ENCODE measurements around the gene ATP1A1. TPM values are rescaled to one million over a fixed set of nuclear protein-coding genes. Genes with fewer than 3 reads are reported as not detected.

ATP1A1 gene
- total and polyA plus RNA-seq, 7 donors: 66.1 to 440 (median 230) TPM

DNA sequence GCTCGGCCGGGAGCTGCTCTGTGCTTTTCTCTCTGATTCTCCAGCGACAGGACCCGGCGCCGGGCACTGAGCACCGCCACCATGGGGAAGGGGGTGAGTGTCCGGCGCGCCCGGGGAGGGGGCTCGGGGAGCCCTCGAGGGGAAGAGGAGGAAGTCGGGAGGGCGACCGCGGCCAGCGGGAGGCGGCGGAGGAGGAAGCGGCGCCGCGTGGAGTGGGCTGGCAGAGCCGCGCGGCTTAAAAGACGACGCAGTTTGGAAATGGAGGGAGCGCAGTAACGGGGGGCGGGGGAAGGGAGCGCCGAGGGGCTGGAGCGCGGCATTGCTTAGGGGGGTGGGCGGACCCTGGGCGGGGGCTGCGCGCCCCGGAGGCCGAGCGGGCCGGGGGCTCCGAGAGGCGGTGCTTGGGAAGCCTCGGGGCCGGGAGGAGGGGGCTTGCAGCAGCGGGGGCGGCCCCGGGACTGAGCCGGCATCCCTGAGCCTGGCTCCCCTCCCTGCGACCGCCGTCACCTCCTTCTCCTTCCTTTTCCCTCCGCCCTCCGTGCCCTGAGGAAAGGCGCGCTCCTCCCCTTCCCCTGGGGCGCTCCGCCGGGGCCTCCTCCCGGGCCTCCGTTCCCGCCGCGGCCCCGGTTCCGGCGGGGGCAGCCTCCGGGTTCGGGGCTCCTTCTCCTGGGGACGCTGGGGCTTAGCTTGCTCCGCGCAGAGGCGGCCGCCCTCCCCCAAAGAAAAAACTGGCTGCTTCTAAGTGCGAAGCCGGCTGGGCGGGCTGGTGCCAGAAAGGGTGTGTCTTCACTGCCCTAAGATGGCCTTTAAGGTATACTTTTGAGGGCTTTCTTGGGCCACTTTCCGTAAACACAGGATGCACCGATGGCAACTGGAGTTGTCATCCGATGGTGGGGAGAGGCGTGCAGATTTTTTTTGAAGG lies 648 bp downstream of the ATP1A1 start:
- peak overlapping the region; percentile 81 for H3K4me3 ChIP-seq
- peak; percentile 15 to 28 (median 21) for ATAC-seq
- no peaks in the 10 kb centered on the region for H3K36me3 ChIP-seq (ENCODE audit: insufficient read depth in 1 of 2, low read depth in 1 of 2)
- DNase-seq: peak; percentile 65 to 84
- intact Hi-C loops (cut with DNase I): loop anchor here in 1 of 2 donors (5.0 kb wide), 1 partner anchor 114 kb away; no protein-coding TSS in a partner anchor
- H3K4me1 ChIP-seq: peaks cover 53% of the 10 kb centered on the region
- no peak for TF ChIP-seq CTCF (IDR thresholded peaks at IDR 0.05)
- 1 to 2% (median 1%) methylated on average over 50 to 83 of the region's 84 CpGs for WGBS, 3 donors
- H3K27ac ChIP-seq: peak overlapping the region; percentile 89
- no peaks in the 10 kb centered on the region for H3K27me3 ChIP-seq (ENCODE audit: insufficient read depth in 3 of 3, low read length in 2 of 3)
- H3K9me3 ChIP-seq: no peaks in the 10 kb centered on the region

DNA sequence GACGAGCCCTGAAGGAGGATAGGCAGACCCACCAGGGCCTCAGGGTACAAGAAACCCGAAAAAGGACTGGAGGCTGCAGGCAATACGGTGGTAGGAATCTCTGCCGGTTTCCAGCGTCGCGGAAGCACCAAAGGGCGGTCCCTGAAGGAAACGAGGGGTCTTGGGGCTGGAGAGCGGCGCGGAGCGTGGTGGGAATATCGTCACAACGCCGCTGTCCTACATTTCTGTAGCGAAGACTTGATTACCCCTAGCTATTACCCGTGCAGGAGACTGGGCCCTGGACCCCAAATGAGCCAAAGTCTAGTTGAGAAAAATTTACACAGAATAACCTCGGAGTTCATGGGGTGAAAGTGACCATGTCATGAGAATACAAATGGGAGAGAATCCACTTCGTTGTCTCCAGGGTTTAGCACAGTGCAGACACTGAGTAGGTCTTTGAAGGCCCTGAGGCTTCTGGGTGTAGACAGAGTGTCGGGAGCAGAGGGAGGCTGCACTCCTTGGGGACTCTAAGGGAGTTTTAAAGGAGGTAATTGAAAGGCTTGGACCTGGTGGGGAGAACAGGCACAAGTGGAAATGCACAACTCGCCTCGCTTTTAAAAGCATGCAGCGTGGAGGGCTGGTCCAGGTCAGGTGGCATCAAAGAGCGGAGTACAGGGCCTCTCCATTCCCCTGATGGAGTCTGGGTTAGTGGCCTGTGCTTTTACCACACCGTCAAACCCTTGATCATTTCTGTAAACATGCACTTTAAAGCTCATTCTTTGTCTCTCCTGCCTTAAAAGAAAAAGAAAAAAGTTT lies 1.5 kb downstream of the ATP1A1 start:
- Histone ChIP-seq H3K4me1 (peaks cover 61% of the 10 kb centered on the region), H3K4me3 (peak overlapping the region; percentile 81), H3K9me3 (no peaks in the 10 kb centered on the region), H3K36me3 (ENCODE audit: insufficient read depth in 1 of 2, low read depth in 1 of 2) (no peaks in the 10 kb centered on the region), H3K27ac (peak overlapping the region; percentile 89), H3K27me3 (ENCODE audit: insufficient read depth in 3 of 3, low read length in 2 of 3) (no peaks in the 10 kb centered on the region)
- intact Hi-C loops (cut with DNase I): loop anchor here in 1 of 2 donors (5.0 kb wide), 1 partner anchor 113 kb away; no protein-coding TSS in a partner anchor
- WGBS, 3 donors: 25 to 34% (median 30%) methylated on average over 26 of the region's 26 CpGs
- no peak for ATAC-seq
- TF ChIP-seq CTCF (IDR thresholded peaks at IDR 0.05): no peak
- peak in 1 of 2 donors; percentile 17 for DNase-seq

- 46 to 63% (median 49%) methylated on average over 8 of the region's 8 CpGs for WGBS, 3 donors
- intact Hi-C loops (cut with DNase I): no loop called here
- H3K36me3 ChIP-seq (ENCODE audit: insufficient read depth in 1 of 2, low read depth in 1 of 2): no peaks in the 10 kb centered on the region
- no peak for ATAC-seq
- no peaks in the 10 kb centered on the region for H3K27me3 ChIP-seq (ENCODE audit: insufficient read depth in 3 of 3, low read length in 2 of 3)
- DNase-seq: no peak
- peak overlapping the region; percentile 81 for H3K4me3 ChIP-seq
- no peak for TF ChIP-seq CTCF (IDR thresholded peaks at IDR 0.05)
- peaks cover 68% of the 10 kb centered on the region for H3K4me1 ChIP-seq
- H3K27ac ChIP-seq: peak overlapping the region; percentile 89
- no peaks in the 10 kb centered on the region for H3K9me3 ChIP-seq
Observed at GRCh38 chr1:116375148-116375886, 2.3 kb downstream of the ATP1A1 start.

DNA sequence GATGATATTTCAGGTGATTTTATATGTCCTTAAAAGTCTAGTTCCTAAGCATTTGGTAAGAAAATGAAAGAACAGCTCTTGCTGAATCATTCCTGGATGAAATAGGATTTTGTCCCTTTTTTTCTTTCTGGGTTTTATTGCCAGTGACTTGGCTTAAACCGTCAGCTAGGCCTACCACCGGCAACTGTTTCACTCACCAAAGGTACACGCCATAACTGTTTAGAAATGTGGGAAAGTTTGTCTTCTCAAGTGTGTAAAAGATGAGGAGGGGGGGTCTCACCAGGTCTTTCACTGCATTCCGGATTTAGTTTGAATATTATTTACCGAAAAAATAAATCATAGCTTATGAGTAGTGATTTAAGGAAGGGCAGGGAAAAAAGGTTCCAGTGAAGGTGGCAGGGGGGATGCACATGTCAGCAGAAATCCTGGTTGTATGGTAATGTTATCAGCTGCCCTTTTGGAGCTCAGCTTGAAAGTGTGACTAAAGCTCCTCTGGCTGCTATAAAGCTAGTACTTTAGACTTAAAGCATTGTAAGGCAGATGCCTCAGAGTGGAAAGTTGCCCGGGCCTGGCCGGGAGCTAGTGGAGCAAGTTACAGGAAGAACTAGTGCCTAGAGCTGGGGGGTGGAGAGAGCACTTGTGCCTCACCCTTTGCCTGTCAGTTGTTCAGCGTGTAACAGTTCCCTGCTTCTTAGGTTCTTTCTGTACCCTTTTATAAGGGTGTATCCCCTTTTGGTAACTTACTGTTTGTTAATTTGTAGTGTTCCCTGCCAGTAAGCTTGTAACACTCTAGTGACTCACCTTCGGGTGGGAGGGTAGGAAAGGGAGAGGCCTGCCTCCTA lies 3.1 kb downstream of the ATP1A1 start:
- intact Hi-C loops (cut with DNase I): no loop called here
- Histone ChIP-seq H3K9me3 (no peaks in the 10 kb centered on the region), H3K27ac (peak overlapping the region; percentile 89), H3K4me3 (peak overlapping the region; percentile 81), H3K27me3 (ENCODE audit: insufficient read depth in 3 of 3, low read length in 2 of 3) (no peaks in the 10 kb centered on the region), H3K36me3 (ENCODE audit: insufficient read depth in 1 of 2, low read depth in 1 of 2) (no peaks in the 10 kb centered on the region), H3K4me1 (peaks cover 76% of the 10 kb centered on the region)
- DNase-seq: peak; percentile 83 to 94
- ATAC-seq: peak; percentile 36 to 73 (median 62)
- no peak for TF ChIP-seq CTCF (IDR thresholded peaks at IDR 0.05)
- WGBS, 3 donors: 14 to 28% (median 18%) methylated on average over 9 of the region's 9 CpGs

Data from psoas muscle (tissue), 8 donors.